ENCODE measurements around the gene PKD1. TPM values are rescaled to one million over a fixed set of nuclear protein-coding genes. Genes with fewer than 3 reads are reported as not detected.
A peak's percentile ranks its signal among the peaks of the same experiment; 100 is the strongest.

The PKD1 gene
- total and polyA plus RNA-seq, 8 donors: 29.8 to 127 (median 44.2) TPM

DNA sequence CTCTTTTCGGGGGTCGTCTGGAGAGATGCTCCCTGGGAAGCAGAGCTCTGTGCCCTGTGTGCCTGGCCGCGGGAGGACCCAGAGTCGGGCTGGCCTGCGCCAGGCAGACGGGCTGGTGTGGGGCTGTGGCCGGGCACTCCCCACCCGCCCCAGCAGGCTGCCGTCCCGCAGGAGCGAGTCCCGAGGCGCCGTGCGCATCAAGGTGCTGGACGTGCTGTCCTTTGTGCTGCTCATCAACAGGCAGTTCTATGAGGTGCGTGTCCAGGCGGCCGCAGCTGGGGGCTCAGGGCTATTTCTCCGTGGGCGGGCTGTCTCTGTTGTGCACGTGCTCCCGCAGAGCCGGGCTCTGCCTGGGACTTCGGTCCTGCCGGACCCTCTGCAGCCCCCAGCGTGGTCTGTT lies 72.9 kb downstream of the PKD1 start:
- H3K27ac ChIP-seq: no peak overlapping the region
- no peaks in the 10 kb centered on the region for H3K9me3 ChIP-seq
- intact Hi-C loops (cut with DNase I): no loop called here
- no peak overlapping the region for H3K4me3 ChIP-seq
- H3K36me3 ChIP-seq: peaks cover 0 to 28% (median 0%) of the 10 kb centered on the region in 3 donors
- no peak for FAIRE-seq
- TF ChIP-seq, protein P1, sequence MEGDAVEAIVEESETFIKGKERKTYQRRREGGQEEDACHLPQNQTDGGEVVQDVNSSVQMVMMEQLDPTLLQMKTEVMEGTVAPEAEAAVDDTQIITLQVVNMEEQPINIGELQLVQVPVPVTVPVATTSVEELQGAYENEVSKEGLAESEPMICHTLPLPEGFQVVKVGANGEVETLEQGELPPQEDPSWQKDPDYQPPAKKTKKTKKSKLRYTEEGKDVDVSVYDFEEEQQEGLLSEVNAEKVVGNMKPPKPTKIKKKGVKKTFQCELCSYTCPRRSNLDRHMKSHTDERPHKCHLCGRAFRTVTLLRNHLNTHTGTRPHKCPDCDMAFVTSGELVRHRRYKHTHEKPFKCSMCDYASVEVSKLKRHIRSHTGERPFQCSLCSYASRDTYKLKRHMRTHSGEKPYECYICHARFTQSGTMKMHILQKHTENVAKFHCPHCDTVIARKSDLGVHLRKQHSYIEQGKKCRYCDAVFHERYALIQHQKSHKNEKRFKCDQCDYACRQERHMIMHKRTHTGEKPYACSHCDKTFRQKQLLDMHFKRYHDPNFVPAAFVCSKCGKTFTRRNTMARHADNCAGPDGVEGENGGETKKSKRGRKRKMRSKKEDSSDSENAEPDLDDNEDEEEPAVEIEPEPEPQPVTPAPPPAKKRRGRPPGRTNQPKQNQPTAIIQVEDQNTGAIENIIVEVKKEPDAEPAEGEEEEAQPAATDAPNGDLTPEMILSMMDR (IDR thresholded peaks at IDR 0.05): no peak
- H3K27me3 ChIP-seq: no peaks in the 10 kb centered on the region
- ATAC-seq: no peak
- 95 to 96% methylated on average over 28 of the region's 28 CpGs for WGBS, 2 donors
- no peaks in the 10 kb centered on the region for H3K4me1 ChIP-seq
- peak in 2 of 6 donors; percentile 30 to 67 for DNase-seq

DNA sequence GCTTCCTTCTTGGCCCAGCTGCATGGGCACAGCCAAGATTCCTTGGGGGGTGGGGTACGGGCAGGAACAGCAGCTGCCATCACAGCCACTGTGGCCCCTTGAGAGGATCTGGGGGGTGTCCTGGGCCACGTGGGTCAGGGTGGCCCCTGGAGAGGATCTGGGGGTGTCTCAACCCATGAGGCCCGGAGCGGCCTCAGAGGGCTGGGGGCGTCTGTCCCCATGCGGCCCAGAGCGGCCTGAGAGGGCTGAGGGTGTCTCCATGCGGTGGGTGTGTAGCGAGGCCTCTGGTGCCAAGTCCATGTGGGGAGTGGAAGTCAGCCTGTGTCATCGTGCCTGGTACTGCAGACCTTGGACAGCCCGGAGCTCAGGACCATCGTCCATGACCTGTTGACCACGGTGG lies 74.2 kb downstream of the PKD1 start:
- ATAC-seq (no peak), FAIRE-seq (no peak), DNase-seq (no peak)
- no peak overlapping the region for H3K4me3 ChIP-seq
- WGBS, 2 donors: 94 to 95% methylated on average over 13 of the region's 13 CpGs
- intact Hi-C loops (cut with DNase I): no loop called here
- H3K4me1 ChIP-seq: no peaks in the 10 kb centered on the region
- no peaks in the 10 kb centered on the region for H3K9me3 ChIP-seq
- TF ChIP-seq, protein P1 (IDR thresholded peaks at IDR 0.05): no peak
- H3K27me3 ChIP-seq: no peaks in the 10 kb centered on the region
- H3K27ac ChIP-seq: no peak overlapping the region
- peaks cover 0 to 28% (median 8%) of the 10 kb centered on the region in 3 donors for H3K36me3 ChIP-seq

DNA sequence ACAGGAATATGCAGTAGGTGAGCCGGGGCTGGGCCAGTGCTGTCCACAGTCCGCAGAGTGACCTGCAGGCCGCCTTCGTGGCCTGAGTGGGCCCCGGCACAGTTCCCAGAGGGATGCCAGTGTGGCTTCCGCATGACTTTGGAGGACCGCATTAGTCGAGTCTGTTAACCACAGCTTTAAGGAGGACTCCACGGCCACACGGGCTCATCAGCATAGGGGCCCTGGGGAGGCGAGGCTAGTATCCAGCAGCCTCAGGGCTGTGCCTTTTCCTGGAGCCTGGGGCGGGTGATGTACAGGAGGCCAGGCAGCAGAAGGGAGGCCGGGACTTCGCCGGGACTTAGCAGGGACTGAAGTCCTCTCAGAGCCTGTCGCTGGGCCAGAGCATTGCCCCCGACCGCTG lies 74.7 kb downstream of the PKD1 start:
- TF ChIP-seq, protein P1 (IDR thresholded peaks at IDR 0.05): no peak
- FAIRE-seq (no peak), ATAC-seq (no peak), DNase-seq (peak in 2 of 6 donors; percentile 12 to 55)
- Histone ChIP-seq H3K9me3 (no peaks in the 10 kb centered on the region), H3K27ac (no peak overlapping the region), H3K36me3 (peaks cover 0 to 29% (median 8%) of the 10 kb centered on the region in 3 donors), H3K27me3 (no peaks in the 10 kb centered on the region), H3K4me1 (no peaks in the 10 kb centered on the region), H3K4me3 (no peak overlapping the region)
- WGBS, 2 donors: 93 to 97% methylated on average over 18 of the region's 18 CpGs
- intact Hi-C loops (cut with DNase I): no loop called here

- no peaks in the 10 kb centered on the region for H3K27me3 ChIP-seq
- TF ChIP-seq, protein P1 (IDR thresholded peaks at IDR 0.05): no peak
- no peaks in the 10 kb centered on the region for H3K4me1 ChIP-seq
- WGBS, 2 donors: 86 to 93% methylated on average over 15 to 17 of the region's 17 CpGs
- ATAC-seq (no peak), DNase-seq (peak in 2 of 6 donors; percentile 17 to 67), FAIRE-seq (no peak)
- H3K36me3 ChIP-seq: peaks cover 0 to 23% (median 8%) of the 10 kb centered on the region in 3 donors
- H3K4me3 ChIP-seq: no peak overlapping the region
- no peak overlapping the region for H3K27ac ChIP-seq
- intact Hi-C loops (cut with DNase I): no loop called here
- no peaks in the 10 kb centered on the region for H3K9me3 ChIP-seq
These were observed 75.4 kb downstream of the PKD1 start for GRCh38 chr16:2060346-2060745.

GRCh38 chr16:2058872-2059271 lies 76.8 kb downstream of the PKD1 start:
- H3K9me3 ChIP-seq: no peaks in the 10 kb centered on the region
- TF ChIP-seq, protein P1 (IDR thresholded peaks at IDR 0.05): no peak
- DNase-seq: peak in 1 of 6 donors; percentile 18
- intact Hi-C loops (cut with DNase I): no loop called here
- 96 to 99% methylated on average over 10 of the region's 10 CpGs for WGBS, 2 donors
- ATAC-seq: no peak
- H3K27ac ChIP-seq: no peak overlapping the region
- H3K36me3 ChIP-seq: peaks cover 0 to 19% (median 8%) of the 10 kb centered on the region in 3 donors
- no peaks in the 10 kb centered on the region for H3K4me1 ChIP-seq
- no peak for FAIRE-seq
- H3K4me3 ChIP-seq: no peak overlapping the region
- no peaks in the 10 kb centered on the region for H3K27me3 ChIP-seq
